Panc1 (cell line): Measurements from ENCODE around the gene ERICH6B. TPM values are rescaled to one million over a fixed set of nuclear protein-coding genes. Genes with fewer than 3 reads are reported as not detected.

Experiments
- ATAC-seq: fragments of 200-7000 bp; cut with Tn5 transposase; 2 replicates; pipeline ENCODE4 v1.9.1; 2020; ENCODE audit warnings: mild to moderate bottlenecking, moderate library complexity
- BruUV-seq: library from RNA; stranded (reverse); fragments of 400-500 nt; replicated peaks from 2 replicates; lab custom pipeline; 2021; lab: Mats Ljungman, UMichigan
- CTCF ChIA-PET: fragments of 300-600 bp; sonication (Branson Sonifier 250); formaldehyde crosslinking; loops from one replicate; lab custom pipeline; 2022; ENCODE audit warnings: antibody characterized with exemption; lab: Charles Lee
- POLR2A ChIA-PET: fragments of 300-600 bp; sonication (Branson Sonifier 250); formaldehyde crosslinking; loops from one replicate; lab custom pipeline; 2022; ENCODE audit warnings: antibody characterized with exemption; lab: Charles Lee
- DNase-seq: peaks from one replicate; pipeline ENCODE4 v3.0.0-alpha.2; 2010; ENCODE audit warnings: low read depth, low spot score
- H3K27ac ChIP-seq: 2 replicates; pipeline ENCODE4 v1.5.1; 2011; ENCODE audit warnings: mild to moderate bottlenecking, low read length, inconsistent platforms
- H3K27me3 ChIP-seq: fragments of 200-500 bp; sonication (Bioruptor generic); 2 replicates; pipeline ENCODE4 v1.6.0; 2014; ENCODE audit warnings: low read length, inconsistent platforms; ENCODE audit not compliant: control insufficient read depth, insufficient read depth
- H3K36me3 ChIP-seq: fragments of 200-500 bp; sonication (Bioruptor generic); 2 replicates; pipeline ENCODE4 v1.5.1; 2014; ENCODE audit warnings: inconsistent platforms, mild to moderate bottlenecking, low read length, moderate library complexity; ENCODE audit not compliant: control insufficient read depth, insufficient read depth
- H3K4me1 ChIP-seq: 2 replicates; pipeline ENCODE4 v1.5.1; 2011; ENCODE audit warnings: inconsistent platforms, mild to moderate bottlenecking, low read length, moderate library complexity; ENCODE audit not compliant: control insufficient read depth, insufficient read depth
- H3K4me3 ChIP-seq, 2 experiments: 2 replicates each; pipeline ENCODE4 v1.5.1; 2011 to 2012; ENCODE audit warnings: low read depth in 2 of 2, low read length in 2 of 2, mild to moderate bottlenecking in 2 of 2, inconsistent platforms in 1 of 2, moderate library complexity in 1 of 2
- H3K9me3 ChIP-seq: fragments of 200-500 bp; sonication (Bioruptor generic); 2 replicates; pipeline ENCODE4 v1.5.1; 2014; ENCODE audit warnings: low read depth, mild to moderate bottlenecking, inconsistent platforms, low read length, moderate library complexity; ENCODE audit not compliant: control insufficient read depth, insufficient read depth
- POLR2AphosphoS5 ChIP-seq: IDR thresholded peaks from 2 replicates; pipeline ENCODE4 v1.6.1; 2012; ENCODE audit warnings: mild to moderate bottlenecking, low read depth, low read length, moderate library complexity
- SIN3A ChIP-seq: IDR thresholded peaks from 2 replicates; pipeline ENCODE4 v1.6.1; 2012; ENCODE audit warnings: low read depth, mild to moderate bottlenecking, low read length, moderate library complexity, borderline replicate concordance; ENCODE audit not compliant: insufficient read depth
- TCF7L2 ChIP-seq: IDR thresholded peaks from 2 replicates; pipeline ENCODE4 v1.6.1; 2011; ENCODE audit warnings: mild to moderate bottlenecking, low read depth, low read length, inconsistent platforms
- in situ Hi-C: cut with HindIII; loops from 2 replicates; pipeline ENCODE4 v1.10.0; 2016; ENCODE audit warnings: low sequenced_read_pairs, low pct_unique_long_range_greater_than_20kb
- intact Hi-C: fragments of 100-400 bp; cut with micrococcal nuclease; formaldehyde crosslinking; loops from one replicate; pipeline ENCODE4 v1.10.0; 2022; ENCODE audit not compliant: unreplicated experiment
- total RNA-seq: library from RNA; stranded (reverse); gene quantifications from one replicate; pipeline ENCODE4 v1.2.1, GENCODE V29; 2021; ENCODE audit not compliant: unreplicated experiment
- TF ChIP-seq, protein P1 (sequence below), 2 experiments: IDR thresholded peaks; 2 replicates each; pipeline ENCODE4 v1.6.1; 2011 to 2012; ENCODE audit warnings: low read depth in 2 of 2, control low read depth in 1 of 2, low read length in 1 of 2, mild to moderate bottlenecking in 1 of 2, moderate library complexity in 1 of 2; ENCODE audit not compliant: insufficient read depth in 1 of 2
- TF ChIP-seq, protein P2 (sequence below): fragments of 450-650 bp; IDR thresholded peaks from 2 replicates; pipeline ENCODE4 v1.5.1; 2017; ENCODE audit warnings: mild to moderate bottlenecking

Gene ERICH6B
- total RNA-seq, 1 experiment from 2014 or later = not detected

DNA sequence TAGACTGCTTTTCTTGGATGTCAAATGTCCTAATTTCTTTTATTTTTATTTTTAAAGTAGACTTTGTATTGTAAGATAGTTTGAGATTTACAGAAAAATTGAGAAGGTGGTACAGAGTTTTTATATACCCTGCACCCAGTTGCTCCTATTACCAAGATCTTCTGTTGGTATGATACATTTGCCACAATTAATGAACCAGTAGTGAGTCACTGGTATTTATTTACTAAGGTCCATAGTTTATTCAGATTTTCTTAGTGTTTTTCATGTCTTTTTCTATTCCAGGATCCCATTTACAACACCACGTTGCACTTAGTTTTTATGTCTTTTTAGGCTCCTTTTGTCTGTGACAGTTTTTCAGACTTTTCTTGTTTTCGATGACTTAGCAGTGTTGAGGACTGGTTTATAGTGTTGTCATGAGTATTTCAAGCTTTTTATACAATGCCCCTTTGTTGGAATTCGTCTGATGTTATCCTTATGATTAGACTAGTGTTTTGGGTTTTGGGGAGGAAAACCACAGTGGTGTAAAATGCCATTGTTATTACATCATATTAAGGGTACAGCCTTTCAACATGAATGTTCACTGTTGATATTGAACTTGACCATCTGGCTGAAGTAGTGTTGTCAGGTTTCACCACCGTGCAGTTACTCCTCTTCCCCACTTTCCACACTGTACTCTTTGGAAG, 114.9 kb downstream of the ERICH6B start:
- ATAC-seq (no peak), DNase-seq (no peak)
- H3K9me3 ChIP-seq = no peaks in the 10 kb centered on the region
- no peak overlapping the region for H3K4me3 ChIP-seq
- peaks cover 3% of the 10 kb centered on the region; the same call in 1 of the 2 replicates for H3K36me3 ChIP-seq
- in situ Hi-C loops (no loop called here), intact Hi-C loops (no loop called here)
- ChIA-PET CTCF (no interaction called here), POLR2A (no interaction called here)
- H3K4me1 ChIP-seq = no peaks in the 10 kb centered on the region
- H3K27me3 ChIP-seq = no peaks in the 10 kb centered on the region
- BruUV-seq = no TSS peak
- TF ChIP-seq TCF7L2 = no peak
- TF ChIP-seq, protein P1, sequence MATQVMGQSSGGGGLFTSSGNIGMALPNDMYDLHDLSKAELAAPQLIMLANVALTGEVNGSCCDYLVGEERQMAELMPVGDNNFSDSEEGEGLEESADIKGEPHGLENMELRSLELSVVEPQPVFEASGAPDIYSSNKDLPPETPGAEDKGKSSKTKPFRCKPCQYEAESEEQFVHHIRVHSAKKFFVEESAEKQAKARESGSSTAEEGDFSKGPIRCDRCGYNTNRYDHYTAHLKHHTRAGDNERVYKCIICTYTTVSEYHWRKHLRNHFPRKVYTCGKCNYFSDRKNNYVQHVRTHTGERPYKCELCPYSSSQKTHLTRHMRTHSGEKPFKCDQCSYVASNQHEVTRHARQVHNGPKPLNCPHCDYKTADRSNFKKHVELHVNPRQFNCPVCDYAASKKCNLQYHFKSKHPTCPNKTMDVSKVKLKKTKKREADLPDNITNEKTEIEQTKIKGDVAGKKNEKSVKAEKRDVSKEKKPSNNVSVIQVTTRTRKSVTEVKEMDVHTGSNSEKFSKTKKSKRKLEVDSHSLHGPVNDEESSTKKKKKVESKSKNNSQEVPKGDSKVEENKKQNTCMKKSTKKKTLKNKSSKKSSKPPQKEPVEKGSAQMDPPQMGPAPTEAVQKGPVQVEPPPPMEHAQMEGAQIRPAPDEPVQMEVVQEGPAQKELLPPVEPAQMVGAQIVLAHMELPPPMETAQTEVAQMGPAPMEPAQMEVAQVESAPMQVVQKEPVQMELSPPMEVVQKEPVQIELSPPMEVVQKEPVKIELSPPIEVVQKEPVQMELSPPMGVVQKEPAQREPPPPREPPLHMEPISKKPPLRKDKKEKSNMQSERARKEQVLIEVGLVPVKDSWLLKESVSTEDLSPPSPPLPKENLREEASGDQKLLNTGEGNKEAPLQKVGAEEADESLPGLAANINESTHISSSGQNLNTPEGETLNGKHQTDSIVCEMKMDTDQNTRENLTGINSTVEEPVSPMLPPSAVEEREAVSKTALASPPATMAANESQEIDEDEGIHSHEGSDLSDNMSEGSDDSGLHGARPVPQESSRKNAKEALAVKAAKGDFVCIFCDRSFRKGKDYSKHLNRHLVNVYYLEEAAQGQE (IDR thresholded peaks at IDR 0.05; ENCODE audit: insufficient read depth in 1 of 2, low read depth in 2 of 2, low read length in 1 of 2) = no peak
- no peak for TF ChIP-seq SIN3A
- TF ChIP-seq POLR2AphosphoS5 = no peak
- TF ChIP-seq, protein P2, sequence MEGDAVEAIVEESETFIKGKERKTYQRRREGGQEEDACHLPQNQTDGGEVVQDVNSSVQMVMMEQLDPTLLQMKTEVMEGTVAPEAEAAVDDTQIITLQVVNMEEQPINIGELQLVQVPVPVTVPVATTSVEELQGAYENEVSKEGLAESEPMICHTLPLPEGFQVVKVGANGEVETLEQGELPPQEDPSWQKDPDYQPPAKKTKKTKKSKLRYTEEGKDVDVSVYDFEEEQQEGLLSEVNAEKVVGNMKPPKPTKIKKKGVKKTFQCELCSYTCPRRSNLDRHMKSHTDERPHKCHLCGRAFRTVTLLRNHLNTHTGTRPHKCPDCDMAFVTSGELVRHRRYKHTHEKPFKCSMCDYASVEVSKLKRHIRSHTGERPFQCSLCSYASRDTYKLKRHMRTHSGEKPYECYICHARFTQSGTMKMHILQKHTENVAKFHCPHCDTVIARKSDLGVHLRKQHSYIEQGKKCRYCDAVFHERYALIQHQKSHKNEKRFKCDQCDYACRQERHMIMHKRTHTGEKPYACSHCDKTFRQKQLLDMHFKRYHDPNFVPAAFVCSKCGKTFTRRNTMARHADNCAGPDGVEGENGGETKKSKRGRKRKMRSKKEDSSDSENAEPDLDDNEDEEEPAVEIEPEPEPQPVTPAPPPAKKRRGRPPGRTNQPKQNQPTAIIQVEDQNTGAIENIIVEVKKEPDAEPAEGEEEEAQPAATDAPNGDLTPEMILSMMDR = no peak
- H3K27ac ChIP-seq = no peak overlapping the region; the same call in 1 of the 2 replicates

DNA sequence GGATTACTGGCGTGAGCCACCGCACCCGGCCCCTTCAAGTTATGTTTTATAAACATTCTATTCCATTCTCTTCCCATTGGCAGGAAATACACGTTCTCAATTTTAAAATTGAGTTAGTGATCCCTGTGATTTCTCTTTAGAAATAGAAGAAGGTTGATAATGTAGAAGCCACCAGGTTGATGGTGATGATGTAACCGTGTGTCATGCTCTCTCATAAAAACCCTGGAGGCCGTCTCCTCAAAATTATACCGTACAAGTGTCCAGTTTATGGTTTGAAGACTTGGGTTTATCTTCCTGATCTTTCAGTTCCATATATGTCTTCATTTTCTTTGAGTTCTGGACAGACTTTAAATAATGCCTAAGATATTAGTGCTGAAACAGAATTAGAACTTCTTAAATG, 118.6 kb downstream of the ERICH6B start:
- H3K4me3 ChIP-seq = no peak overlapping the region
- no peaks in the 10 kb centered on the region for H3K9me3 ChIP-seq
- intact Hi-C loops (no loop called here), in situ Hi-C loops (no loop called here)
- ChIA-PET CTCF (no interaction called here), POLR2A (interaction anchor here (0.6 kb wide), 1 partner anchor 213 kb away, joined by 3 read pairs; no protein-coding TSS in a partner anchor)
- ATAC-seq (no peak), DNase-seq (no peak)
- TF ChIP-seq, protein P1 (IDR thresholded peaks at IDR 0.05; ENCODE audit: insufficient read depth in 1 of 2, low read depth in 2 of 2, low read length in 1 of 2) = no peak
- no peak for TF ChIP-seq POLR2AphosphoS5
- TF ChIP-seq, protein P2 = no peak
- TF ChIP-seq TCF7L2 = no peak
- no peak for TF ChIP-seq SIN3A
- BruUV-seq = no TSS peak
- H3K27ac ChIP-seq = no peak overlapping the region
- H3K27me3 ChIP-seq = no peaks in the 10 kb centered on the region
- H3K4me1 ChIP-seq = no peaks in the 10 kb centered on the region
- H3K36me3 ChIP-seq = no peaks in the 10 kb centered on the region; the same call in 1 of the 2 replicates
